ENCODE measurements around the gene ENDOV.

Gene ENDOV

GRCh38 chr17:80432350-80432955, 17.5 kb downstream of the ENDOV start:
- no peak for DNase-seq

- DNase-seq: no peak
Measured at GRCh38 chr17:80432961-80433550, 18.1 kb downstream of the ENDOV start.

DNA sequence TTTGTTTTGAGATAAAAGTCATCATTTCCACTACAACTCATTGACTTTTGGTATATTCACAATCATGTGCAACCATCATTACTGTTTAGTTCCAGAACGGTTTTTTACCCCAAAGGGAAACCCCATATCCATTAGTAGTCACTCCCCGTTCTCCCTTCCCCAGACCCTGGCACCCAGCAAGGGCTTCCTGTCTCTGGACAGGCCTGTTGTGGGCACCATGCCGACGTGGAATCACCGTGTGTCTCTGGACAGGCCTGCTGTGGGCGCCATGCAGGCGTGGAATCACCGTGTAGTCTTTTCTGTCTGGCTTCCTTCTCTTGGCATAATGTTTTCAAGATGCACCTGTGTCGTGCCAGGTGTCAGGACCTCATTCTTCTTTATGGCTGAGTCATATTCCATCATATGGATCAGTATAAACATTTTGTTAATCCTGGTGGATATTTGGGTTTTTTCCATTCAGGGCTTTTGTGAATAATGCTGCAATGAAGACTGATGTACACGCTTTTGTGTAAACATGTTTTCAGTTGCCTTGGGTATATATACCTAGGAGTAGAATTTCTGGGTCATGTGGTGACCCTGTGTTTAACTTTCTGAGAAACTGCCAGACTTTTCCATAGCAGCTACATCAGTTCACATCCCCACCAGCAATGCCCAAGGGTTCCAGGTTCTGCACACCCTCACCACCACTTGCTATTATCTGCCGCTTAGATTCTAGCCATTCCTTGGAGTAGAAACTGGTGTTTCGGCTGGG, 19.1 kb downstream of the ENDOV start:
- no peak for DNase-seq

DNA sequence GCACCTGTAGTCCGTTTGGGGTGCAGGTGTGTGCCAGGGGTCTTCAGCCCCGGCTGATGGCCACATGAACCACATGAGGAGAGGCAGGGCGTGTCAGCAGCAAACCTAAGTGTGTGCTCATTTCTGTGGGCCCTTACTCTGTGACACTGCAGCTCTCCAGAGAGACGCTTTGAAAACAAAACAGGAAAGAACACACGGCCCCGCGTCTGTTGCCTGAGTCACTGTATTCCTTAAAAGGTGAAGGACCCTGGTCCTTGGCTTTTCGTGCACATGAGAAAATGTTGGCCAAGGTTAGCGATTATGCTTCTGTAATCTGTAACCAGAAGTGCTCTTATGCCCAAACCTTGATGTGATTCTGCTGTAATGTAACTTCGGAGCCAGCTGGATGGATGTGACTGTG, 22.6 kb downstream of the ENDOV start:
- DNase-seq: no peak

GRCh38 chr17:80438806-80439205, 23.8 kb downstream of the ENDOV start:
- no peak for DNase-seq

GRCh38 chr17:80439499-80439898, 24.5 kb downstream of the ENDOV start:
- DNase-seq: no peak

DNA sequence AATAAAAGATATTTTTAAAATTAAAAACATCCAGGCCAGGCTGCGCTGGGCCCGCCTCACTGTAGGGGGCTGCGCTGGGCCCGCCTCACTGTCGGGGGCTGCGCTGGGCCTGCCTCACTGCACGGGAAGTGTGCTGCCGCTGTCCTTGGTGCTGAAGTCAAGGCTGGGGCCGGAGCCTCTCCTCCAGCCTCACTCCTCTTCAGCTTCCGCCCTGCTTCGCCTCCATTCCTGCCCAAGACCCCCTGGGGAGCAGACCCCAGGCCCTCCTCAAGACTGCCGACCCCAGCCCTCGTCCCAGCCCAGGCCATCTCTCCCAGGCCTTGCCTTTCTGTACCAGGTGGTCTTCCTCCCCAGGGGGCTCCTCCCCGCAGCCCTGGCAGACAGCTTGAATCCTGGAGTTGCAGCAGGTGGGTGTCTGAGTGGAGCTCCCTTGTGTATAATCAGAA, 26.2 kb downstream of the ENDOV start:
- peak; percentile 30 for DNase-seq

- no peak for DNase-seq
Measured at GRCh38 chr17:80441598-80442322, 26.8 kb downstream of the ENDOV start.

DNA sequence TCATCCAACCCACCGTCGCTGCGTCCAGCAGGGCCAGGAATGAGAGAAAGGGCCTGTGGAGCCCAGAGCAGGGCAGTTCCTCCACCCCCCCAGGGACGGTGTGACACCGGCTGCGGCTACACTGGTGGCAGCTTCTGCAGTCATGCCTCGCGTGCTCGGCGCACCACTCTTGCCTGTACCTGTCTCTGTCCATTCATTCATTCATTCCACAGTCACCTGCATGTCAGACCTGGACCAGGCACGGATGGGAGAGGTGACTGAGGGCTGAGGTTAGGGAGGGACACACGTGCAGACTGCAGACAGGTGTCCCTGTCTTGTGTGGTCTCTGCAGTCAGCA, 27.3 kb downstream of the ENDOV start:
- no peak for DNase-seq

- DNase-seq: no peak
Measured at GRCh38 chr17:80442764-80443163, 27.8 kb downstream of the ENDOV start.

GRCh38 chr17:80443498-80443897, 28.5 kb downstream of the ENDOV start:
- DNase-seq: no peak

- no peak for DNase-seq
Measured at GRCh38 chr17:80443916-80444643, 29.1 kb downstream of the ENDOV start.

DNA sequence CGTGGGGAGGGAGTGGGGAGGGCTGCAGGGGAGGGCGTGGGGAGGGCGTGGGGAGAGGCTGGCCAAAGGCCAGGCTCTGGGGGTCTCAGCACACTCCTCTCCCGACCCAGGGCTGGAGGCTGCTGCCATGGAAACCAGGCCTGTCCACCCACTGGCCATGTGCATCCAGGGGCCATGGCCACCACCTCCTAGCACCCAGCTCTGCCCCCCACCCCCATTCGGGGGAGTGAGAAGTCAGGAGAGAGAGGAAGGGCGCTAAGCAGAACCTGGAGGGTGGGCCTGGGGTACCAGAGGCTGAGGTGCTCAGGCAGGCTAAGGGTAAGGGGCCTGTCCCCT, 29.6 kb downstream of the ENDOV start:
- no peak for DNase-seq

- no peak for DNase-seq
Measured at GRCh38 chr17:80445007-80445725, 30.2 kb downstream of the ENDOV start.

DNA sequence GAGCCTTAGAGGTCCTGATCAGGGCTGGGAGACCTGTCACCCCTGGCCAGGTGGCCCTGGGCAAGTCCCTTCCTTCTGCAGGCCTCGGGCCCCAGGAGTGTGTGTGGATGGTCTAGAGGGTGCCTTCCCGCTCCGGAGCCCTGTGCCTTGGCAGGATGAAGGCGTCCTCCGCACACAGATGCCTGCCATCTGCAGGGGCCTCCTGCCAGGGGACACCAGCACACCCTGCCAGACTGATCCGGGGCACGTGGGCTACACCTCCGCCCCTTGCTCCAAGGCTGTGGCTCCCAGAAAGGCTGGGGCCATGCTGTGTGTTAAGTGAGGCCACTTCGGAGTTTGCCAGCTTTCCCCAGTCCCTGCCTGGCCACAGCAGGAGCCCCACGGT, 30.8 kb downstream of the ENDOV start:
- DNase-seq: no peak

DNA sequence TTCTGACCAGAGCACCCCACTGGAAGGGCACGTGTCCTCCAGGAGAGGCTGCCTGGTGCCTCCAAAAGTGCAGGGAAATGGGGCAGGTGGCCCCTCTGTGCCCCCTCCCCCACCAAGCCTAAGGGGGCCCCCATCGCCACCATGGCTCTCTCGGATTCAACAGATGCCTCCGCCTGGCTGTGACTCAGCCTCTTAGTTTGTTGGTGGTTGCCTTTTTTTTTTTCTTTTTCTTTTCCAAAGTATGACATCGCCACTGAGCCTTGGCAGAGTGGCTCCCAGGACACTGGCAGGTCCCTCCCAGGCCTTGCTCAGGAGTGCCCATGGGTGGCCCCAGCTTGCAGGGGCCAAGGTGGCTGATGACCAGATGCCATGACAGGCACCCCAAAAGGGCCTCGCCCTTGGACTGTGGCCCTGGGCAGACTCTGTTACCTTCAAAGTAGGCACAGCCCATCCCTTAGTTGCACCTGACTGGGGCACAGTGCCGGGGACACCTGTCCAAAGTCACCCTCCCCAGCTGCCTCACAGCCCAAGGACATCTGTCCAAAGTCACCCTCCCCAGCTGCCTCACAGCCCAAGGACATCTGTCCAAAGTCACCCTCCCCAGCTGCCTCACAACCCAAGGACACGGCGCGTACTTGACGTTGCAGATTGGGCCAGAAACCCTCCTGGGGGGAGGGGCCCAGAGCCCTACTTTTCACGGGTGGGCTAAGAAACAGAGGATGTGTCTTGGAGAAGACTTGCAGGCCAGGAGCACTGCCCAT, 31.9 kb downstream of the ENDOV start:
- DNase-seq: no peak

- no peak for DNase-seq
Measured at GRCh38 chr17:80447790-80448189, 32.8 kb downstream of the ENDOV start.

DNA sequence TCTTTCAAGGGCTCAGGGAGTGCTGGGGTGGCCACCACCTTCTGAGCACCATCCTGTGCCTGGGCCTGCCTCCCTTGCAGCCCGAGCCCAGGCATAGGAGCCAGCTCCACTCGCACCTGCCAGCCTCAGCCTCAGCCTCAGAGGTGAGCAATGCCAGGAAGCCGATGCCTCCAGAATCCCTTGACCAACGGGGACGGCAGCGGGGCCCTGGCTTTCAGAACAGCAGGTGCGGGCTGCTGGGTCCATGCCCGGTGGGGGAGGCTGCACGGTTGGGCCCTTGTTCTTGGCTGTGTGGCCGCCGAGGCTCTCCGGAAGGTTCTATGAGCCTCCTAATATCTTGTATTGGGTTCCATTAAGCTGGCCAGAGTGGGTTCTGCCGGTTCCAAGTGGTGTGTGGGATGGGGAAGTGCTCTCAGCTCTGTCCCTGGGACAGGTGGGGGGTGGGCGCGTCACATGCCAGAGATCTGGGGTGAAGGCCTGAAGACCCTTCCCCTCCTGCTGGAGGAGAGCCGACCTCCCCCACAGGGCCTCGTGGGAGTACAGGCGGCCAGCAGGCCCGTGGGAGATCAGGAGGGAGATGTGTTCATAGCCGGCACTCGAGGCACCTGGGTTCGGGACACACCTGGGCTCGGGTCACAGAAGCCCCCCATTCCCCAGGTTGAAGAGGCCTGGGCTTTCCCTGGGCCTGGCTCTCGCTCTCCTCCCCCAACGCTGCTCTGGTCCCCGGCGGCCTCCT, 34.4 kb downstream of the ENDOV start:
- DNase-seq: no peak

DNA sequence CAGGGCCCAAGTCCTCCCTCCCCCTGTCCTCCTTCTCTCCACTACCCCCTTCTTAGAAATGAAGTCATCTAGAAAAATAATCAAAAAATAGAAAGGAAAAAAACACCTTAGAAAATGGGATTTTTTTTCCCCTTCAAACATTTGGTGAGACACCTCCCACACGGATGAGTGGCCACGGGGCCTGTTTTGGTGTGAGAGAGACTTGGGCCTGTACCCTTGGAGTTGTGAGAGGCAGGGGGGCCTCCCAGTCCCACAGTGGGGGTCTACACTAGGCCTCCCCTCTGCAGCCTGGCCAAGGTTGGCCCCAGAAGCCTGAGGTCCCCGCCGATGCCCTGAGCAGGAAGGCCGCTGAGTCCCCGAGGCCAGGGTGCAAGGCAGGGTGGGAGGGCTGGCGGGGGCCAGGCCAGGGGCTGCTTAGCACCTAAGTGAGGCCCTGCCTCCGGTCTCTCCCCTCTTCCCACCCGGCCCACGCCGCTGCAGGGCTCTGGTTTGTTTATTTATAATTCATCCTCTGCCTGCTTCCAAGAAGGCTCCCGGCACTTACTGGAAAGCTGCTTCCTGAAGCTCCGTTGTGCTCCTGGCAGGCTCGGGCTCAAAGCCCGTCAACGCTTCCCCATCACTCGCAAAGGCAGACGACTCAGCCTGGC, 35.1 kb downstream of the ENDOV start:
- DNase-seq: no peak

GRCh38 chr17:80451104-80451775, 36.3 kb downstream of the ENDOV start:
- DNase-seq: no peak

Measured in activated CD4-positive, alpha-beta T cell treated with anti-CD3 and anti-CD28 coated beads, Interleukin-10, Interleukin-2, amounts not matched to agents 100 ng/mL and 50 ng/mL, durations not matched to agents 16 hours and 8 hours (primary cell).